Caco-2 (cell line): Measurements from ENCODE around the gene SLC39A10. TPM values are rescaled to one million over a fixed set of nuclear protein-coding genes. Genes with fewer than 3 reads are reported as not detected.

Experiments
- BruUV-seq: library from RNA; stranded (reverse); fragments of 400-500 nt; replicated peaks from 2 replicates; lab custom pipeline; 2021; lab: Mats Ljungman, UMichigan
- CTCF ChIA-PET: fragments of 300-600 bp; sonication (Branson Sonifier 250); formaldehyde crosslinking; loops from one replicate; lab custom pipeline; 2022; ENCODE audit warnings: antibody characterized with exemption; lab: Charles Lee
- POLR2A ChIA-PET: fragments of 300-600 bp; sonication (Branson Sonifier 250); formaldehyde crosslinking; loops from one replicate; lab custom pipeline; 2022; ENCODE audit warnings: antibody characterized with exemption; lab: Charles Lee
- DNase-seq, 2 experiments: peaks; one replicate each; pipeline versions ENCODE4 v3.0.0 to v3.0.0-alpha.2; 2020 to 2022
- H3K27me3 ChIP-seq: replicated peaks from 2 replicates; pipeline ENCODE4 v1.6.0; 2011; ENCODE audit warnings: low read length; ENCODE audit not compliant: control insufficient read depth, insufficient read depth
- H3K36me3 ChIP-seq: 2 replicates; pipeline ENCODE4 v1.5.1; 2011; ENCODE audit warnings: low read length; ENCODE audit not compliant: control insufficient read depth, insufficient read depth
- H3K4me1 ChIP-seq: fragments of 250-450 bp; sonication (Bioruptor Pico); 2 replicates; pipeline ENCODE4 v1.5.1; 2020; ENCODE audit warnings: mild to moderate bottlenecking
- H3K4me3 ChIP-seq: 2 replicates; pipeline ENCODE4 v1.5.1; 2011; ENCODE audit warnings: low read depth, mild to moderate bottlenecking, control low read depth, low read length
- H3K9me3 ChIP-seq: fragments of 250-450 bp; sonication (Bioruptor Pico); 2 replicates; pipeline ENCODE4 v1.5.1; 2020; ENCODE audit warnings: mild to moderate bottlenecking, moderate library complexity
- H3K27ac Mint-ChIP-seq: one replicate; pipeline ENCODE4 v1.8.0; 2022; ENCODE audit warnings: mixed read lengths; ENCODE audit not compliant: unreplicated experiment
- H3K27me3 Mint-ChIP-seq: one replicate; pipeline ENCODE4 v1.8.0; 2022; ENCODE audit warnings: mixed read lengths; ENCODE audit not compliant: insufficient read depth, unreplicated experiment
- H3K36me3 Mint-ChIP-seq: one replicate; pipeline ENCODE4 v1.8.0; 2022; ENCODE audit warnings: mild to moderate bottlenecking, mixed read lengths; ENCODE audit not compliant: insufficient read depth, unreplicated experiment
- H3K4me1 Mint-ChIP-seq: one replicate; pipeline ENCODE4 v1.8.0; 2022; ENCODE audit warnings: low read depth, mixed read lengths; ENCODE audit not compliant: unreplicated experiment
- H3K4me3 Mint-ChIP-seq: one replicate; pipeline ENCODE4 v1.8.0; 2022; ENCODE audit warnings: mild to moderate bottlenecking, moderate library complexity, mixed read lengths; ENCODE audit not compliant: unreplicated experiment
- H3K9me3 Mint-ChIP-seq: one replicate; pipeline ENCODE4 v1.8.0; 2022; ENCODE audit warnings: mixed read lengths; ENCODE audit not compliant: unreplicated experiment
- CTCF ChIP-seq, 2 experiments: fragments of 200-600 bp in 1 of 2; IDR thresholded peaks; 1 replicate in 1 of 2; 2 replicates in 1 of 2; pipeline versions ENCODE4 v1.5.1 to v1.8.0; 2011 to 2022; ENCODE audit warnings: antibody characterized with exemption in 1 of 2, control low read depth in 1 of 2, inconsistent platforms in 1 of 2, low read depth in 1 of 2, low read length in 1 of 2, mild to moderate bottlenecking in 1 of 2, moderate library complexity in 1 of 2; ENCODE audit not compliant: insufficient read depth in 1 of 2, severe bottlenecking in 1 of 2, unreplicated experiment in 1 of 2
- intact Hi-C: fragments of 100-400 bp; cut with micrococcal nuclease; formaldehyde crosslinking; loops from one replicate; pipeline ENCODE4 v1.10.0; 2022; ENCODE audit not compliant: unreplicated experiment
- total RNA-seq: library from RNA; stranded (reverse); gene quantifications from 2 replicates; pipeline ENCODE4 v1.2.3, GENCODE V29; 2022

SLC39A10 gene
- total RNA-seq, 1 experiment from 2014 or later, result 45.5 TPM

GRCh38 chr2:195711478-195711877, 54.5 kb downstream of the SLC39A10 start:
- peaks cover 6% of the 10 kb centered on the region for H3K36me3 Mint-ChIP-seq
- H3K4me1 Mint-ChIP-seq, result peaks cover 29% of the 10 kb centered on the region
- H3K4me3 ChIP-seq, result no peak overlapping the region
- ChIA-PET POLR2A (no interaction called here), CTCF (no interaction called here)
- intact Hi-C loops, result no loop called here
- DNase-seq, result no peak
- no peaks in the 10 kb centered on the region for H3K27me3 Mint-ChIP-seq
- no peaks in the 10 kb centered on the region for H3K9me3 Mint-ChIP-seq
- H3K9me3 ChIP-seq, result no peaks in the 10 kb centered on the region
- no peak overlapping the region for H3K4me3 Mint-ChIP-seq
- no peak overlapping the region for H3K27ac Mint-ChIP-seq
- no peak for TF ChIP-seq CTCF (IDR thresholded peaks at IDR 0.05; ENCODE audit: insufficient read depth in 1 of 2, low read depth in 1 of 2, low read length in 1 of 2, severe bottlenecking in 1 of 2, unreplicated experiment in 1 of 2)
- H3K27me3 ChIP-seq, result no peaks in the 10 kb centered on the region
- no TSS peak for BruUV-seq
- H3K36me3 ChIP-seq, result no peaks in the 10 kb centered on the region; the same call in 1 of the 2 replicates
- peaks cover 13% of the 10 kb centered on the region for H3K4me1 ChIP-seq

- H3K36me3 Mint-ChIP-seq, result peaks cover 18% of the 10 kb centered on the region
- CTCF ChIA-PET, result no interaction called here
- peaks cover 11% of the 10 kb centered on the region for H3K4me1 Mint-ChIP-seq
- no peaks in the 10 kb centered on the region for H3K9me3 Mint-ChIP-seq
- no peak for DNase-seq
- peaks cover 6% of the 10 kb centered on the region; the same call in 1 of the 2 replicates for H3K4me1 ChIP-seq
- BruUV-seq, result no TSS peak
- H3K4me3 ChIP-seq, result no peak overlapping the region
- no peaks in the 10 kb centered on the region for H3K36me3 ChIP-seq
- no peak overlapping the region for H3K4me3 Mint-ChIP-seq
- no peaks in the 10 kb centered on the region for H3K27me3 ChIP-seq
- POLR2A ChIA-PET, result no interaction called here
- intact Hi-C loops, result no loop called here
- no peaks in the 10 kb centered on the region for H3K9me3 ChIP-seq
- no peak for TF ChIP-seq CTCF (IDR thresholded peaks at IDR 0.05; ENCODE audit: insufficient read depth in 1 of 2, low read depth in 1 of 2, low read length in 1 of 2, severe bottlenecking in 1 of 2, unreplicated experiment in 1 of 2)
- no peak overlapping the region for H3K27ac Mint-ChIP-seq
- H3K27me3 Mint-ChIP-seq, result no peaks in the 10 kb centered on the region
Measured at GRCh38 chr2:195716466-195716865, 59.4 kb downstream of the SLC39A10 start.

GRCh38 chr2:195721042-195721441, 64.0 kb downstream of the SLC39A10 start:
- Histone ChIP-seq H3K36me3 (no peaks in the 10 kb centered on the region), H3K4me3 (no peak overlapping the region), H3K27me3 (no peaks in the 10 kb centered on the region), H3K4me1 (no peaks in the 10 kb centered on the region), H3K9me3 (no peaks in the 10 kb centered on the region)
- peaks cover 12% of the 10 kb centered on the region for H3K36me3 Mint-ChIP-seq
- H3K27ac Mint-ChIP-seq, result no peak overlapping the region
- POLR2A ChIA-PET, result no interaction called here
- no peak overlapping the region for H3K4me3 Mint-ChIP-seq
- intact Hi-C loops, result no loop called here
- BruUV-seq, result no TSS peak
- no peaks in the 10 kb centered on the region for H3K9me3 Mint-ChIP-seq
- CTCF ChIA-PET, result no interaction called here
- H3K27me3 Mint-ChIP-seq, result no peaks in the 10 kb centered on the region
- DNase-seq, result no peak
- no peak for TF ChIP-seq CTCF (IDR thresholded peaks at IDR 0.05; ENCODE audit: insufficient read depth in 1 of 2, low read depth in 1 of 2, low read length in 1 of 2, severe bottlenecking in 1 of 2, unreplicated experiment in 1 of 2)
- H3K4me1 Mint-ChIP-seq, result no peaks in the 10 kb centered on the region
